Measurements from ENCODE around the gene MYL6. TPM values are rescaled to one million over a fixed set of nuclear protein-coding genes. Genes with fewer than 3 reads are reported as not detected.

The MYL6 gene
- total RNA-seq, 1 donor from 2014 or later: 1,365 TPM

DNA sequence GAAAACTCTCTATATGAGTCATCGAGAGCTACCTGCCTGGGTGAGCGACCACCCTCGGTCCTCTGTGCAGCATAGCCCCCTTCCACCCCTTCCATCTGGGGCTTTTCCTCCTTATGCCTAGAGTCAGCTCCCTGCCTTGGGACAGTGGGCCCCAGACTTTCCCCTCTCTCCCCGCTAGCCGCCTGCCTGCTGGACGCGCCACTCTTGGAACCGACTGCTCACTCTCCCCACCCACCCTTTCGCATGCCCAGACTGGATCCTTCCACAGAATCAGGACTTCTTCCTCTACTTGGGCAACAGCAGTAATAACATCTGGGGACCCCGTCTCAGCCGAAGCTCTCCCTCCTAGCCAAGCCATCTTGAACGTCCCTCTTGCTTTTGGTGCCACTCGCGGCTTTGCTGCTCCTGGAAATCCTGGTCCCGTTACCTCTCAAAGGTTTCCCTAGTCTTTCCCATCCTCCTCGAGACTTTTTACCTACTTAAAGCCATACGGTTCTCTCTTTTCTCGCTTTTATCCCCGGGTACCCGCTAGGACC lies 29.4 kb upstream of the MYL6 start:
- Histone ChIP-seq H3K4me3 (ENCODE audit: low read depth, low read length) (peak overlapping the region; percentile 97), H3K36me3 (ENCODE audit: control insufficient read depth, insufficient read depth, low read length) (peaks cover 3% of the 10 kb centered on the region), H3K27me3 (ENCODE audit: control insufficient read depth, insufficient read depth, low read length) (no peaks in the 10 kb centered on the region)
- TF ChIP-seq CTCF (IDR thresholded peaks at IDR 0.05; ENCODE audit: insufficient read depth, low read length, poor library complexity, severe bottlenecking): no peak
- DNase-seq (ENCODE audit: low read depth): no peak

DNA sequence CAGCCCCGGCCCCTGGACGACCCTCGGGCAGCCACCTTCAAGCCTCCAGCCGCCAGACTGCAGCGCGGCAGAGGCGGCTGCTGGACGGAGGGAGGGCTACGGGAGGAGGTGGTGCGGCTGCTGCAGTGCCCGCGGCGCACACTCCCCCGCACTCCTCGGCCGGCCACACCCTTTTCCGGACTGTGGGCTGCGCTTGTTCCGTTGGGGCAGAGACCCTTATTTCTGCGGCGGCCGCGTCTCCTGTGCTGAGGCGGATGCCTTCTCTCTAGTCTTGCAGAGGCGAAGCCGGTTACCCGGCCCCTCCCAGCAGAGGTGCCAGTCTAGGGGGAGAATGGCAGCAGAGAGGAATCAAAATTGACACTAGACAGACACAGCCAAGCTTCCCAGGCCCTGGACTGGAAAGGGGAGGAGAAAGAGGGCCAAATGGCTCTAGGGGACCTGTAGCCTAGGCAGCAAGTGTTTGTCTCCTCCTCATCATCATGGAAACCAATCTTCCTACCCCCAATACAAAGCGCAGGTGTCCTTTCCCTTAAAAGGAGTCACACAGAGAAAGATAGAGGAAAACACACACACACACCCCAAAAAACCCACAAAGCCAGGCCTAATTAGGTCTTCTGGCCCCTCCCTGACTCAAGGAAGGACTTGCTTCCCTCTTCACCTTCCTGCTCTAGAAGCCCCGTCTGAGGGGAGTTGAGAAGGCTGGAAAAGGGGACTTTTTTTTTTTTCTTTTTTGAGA lies 28.8 kb upstream of the MYL6 start:
- DNase-seq (ENCODE audit: low read depth): no peak
- Histone ChIP-seq H3K4me3 (ENCODE audit: low read depth, low read length) (peak overlapping the region; percentile 97), H3K27me3 (ENCODE audit: control insufficient read depth, insufficient read depth, low read length) (no peaks in the 10 kb centered on the region), H3K36me3 (ENCODE audit: control insufficient read depth, insufficient read depth, low read length) (peaks cover 3% of the 10 kb centered on the region)
- TF ChIP-seq CTCF (IDR thresholded peaks at IDR 0.05; ENCODE audit: insufficient read depth, low read length, poor library complexity, severe bottlenecking): no peak

GRCh38 chr12:56129942-56130495 lies 28.1 kb upstream of the MYL6 start:
- DNase-seq (ENCODE audit: low read depth): no peak
- Histone ChIP-seq H3K36me3 (ENCODE audit: control insufficient read depth, insufficient read depth, low read length) (peaks cover 3% of the 10 kb centered on the region), H3K4me3 (ENCODE audit: low read depth, low read length) (peak overlapping the region; percentile 97), H3K27me3 (ENCODE audit: control insufficient read depth, insufficient read depth, low read length) (no peaks in the 10 kb centered on the region)
- no peak for TF ChIP-seq CTCF (IDR thresholded peaks at IDR 0.05; ENCODE audit: insufficient read depth, low read length, poor library complexity, severe bottlenecking)

DNA sequence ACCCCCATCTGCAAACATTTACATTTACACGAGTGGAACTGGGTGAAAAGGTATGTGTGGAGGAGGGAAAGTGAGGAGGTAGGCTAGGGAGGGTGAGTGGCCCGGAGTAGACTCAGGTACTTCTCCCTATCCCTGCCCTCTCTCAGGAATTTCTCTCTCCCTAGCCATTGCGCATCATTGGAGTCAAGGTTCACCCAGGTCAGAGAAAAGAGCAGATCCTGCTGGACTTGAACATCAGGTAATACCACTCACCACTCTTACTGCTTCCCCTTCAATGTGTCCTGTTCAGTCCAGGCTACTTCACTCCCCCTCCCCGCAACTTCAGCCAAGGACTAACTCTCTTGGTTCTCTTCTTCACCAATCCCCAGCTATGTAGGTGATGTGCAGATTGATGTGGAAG lies 27.3 kb upstream of the MYL6 start:
- TF ChIP-seq CTCF (IDR thresholded peaks at IDR 0.05; ENCODE audit: insufficient read depth, low read length, poor library complexity, severe bottlenecking): no peak
- Histone ChIP-seq H3K4me3 (ENCODE audit: low read depth, low read length) (no peak overlapping the region), H3K27me3 (ENCODE audit: control insufficient read depth, insufficient read depth, low read length) (no peaks in the 10 kb centered on the region), H3K36me3 (ENCODE audit: control insufficient read depth, insufficient read depth, low read length) (peaks cover 3% of the 10 kb centered on the region)
- no peak for DNase-seq (ENCODE audit: low read depth)

DNA sequence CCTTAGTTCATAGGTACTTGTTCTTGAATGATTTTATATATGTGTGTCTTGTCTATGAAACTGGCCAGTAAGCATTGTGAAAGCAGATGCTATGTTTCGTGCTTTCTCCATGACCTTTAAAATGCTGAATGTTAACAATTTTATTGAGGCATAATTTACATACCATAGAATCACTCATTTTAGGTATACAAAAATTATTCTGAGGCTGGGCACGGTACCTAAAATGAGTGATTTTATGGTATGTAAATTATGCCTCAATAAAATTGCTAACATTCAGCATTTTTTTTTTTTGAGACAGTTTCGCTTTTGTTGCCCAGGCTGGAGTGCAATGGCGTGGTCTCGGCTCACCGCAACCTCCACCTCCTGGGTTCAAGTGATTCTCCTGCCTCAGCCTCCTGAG lies 23.3 kb upstream of the MYL6 start:
- H3K27me3 ChIP-seq (ENCODE audit: control insufficient read depth, insufficient read depth, low read length): no peaks in the 10 kb centered on the region
- no peak overlapping the region for H3K4me3 ChIP-seq (ENCODE audit: low read depth, low read length)
- H3K36me3 ChIP-seq (ENCODE audit: control insufficient read depth, insufficient read depth, low read length): peaks cover 3% of the 10 kb centered on the region
- no peak for DNase-seq (ENCODE audit: low read depth)
- TF ChIP-seq CTCF (IDR thresholded peaks at IDR 0.05; ENCODE audit: insufficient read depth, low read length, poor library complexity, severe bottlenecking): no peak

Data from kidney epithelial cell (primary cell).